A549 (cell line): Measurements from ENCODE around the gene RPRD2. TPM values are rescaled to one million over a fixed set of nuclear protein-coding genes. Genes with fewer than 3 reads are reported as not detected.
A peak's percentile ranks its signal among the peaks of the same experiment; 100 is the strongest.

ENCODE experiments used
- ATAC-seq, 2 experiments: fragments of 200-7000 bp in 1 of 2; fragments of >200 bp in 1 of 2; cut with Nextera tagmentation in 1 of 2; cut with Tn5 transposase in 1 of 2; 3 replicates each; pipeline versions ENCODE4 v1.8.0 to v1.9.1; 2018 to 2020; ENCODE audit warnings: mild to moderate bottlenecking in 1 of 2, moderate library complexity in 1 of 2
- CTCF ChIA-PET: fragments of 300-600 bp; sonication (Branson Sonifier 250); formaldehyde crosslinking; extraction: SDS; loops from one replicate; lab custom pipeline; 2021; ENCODE audit warnings: antibody characterized with exemption, inconsistent platforms; lab: Yijun Ruan, JAX
- POLR2A ChIA-PET: fragments of 350-600 bp; formaldehyde crosslinking; extraction: SDS; loops from one replicate; lab custom pipeline; 2021; ENCODE audit warnings: antibody characterized with exemption, inconsistent platforms; lab: Yijun Ruan, JAX
- DNase-seq, 2 experiments: peaks; one replicate each; pipeline versions ENCODE4 v3.0.0 to v3.0.0-alpha.2; 2011 to 2016; ENCODE audit warnings: low read depth in 1 of 2, low spot score in 1 of 2
- FAIRE-seq: peaks from 2 replicates; lab custom pipeline; 2011; peaks lifted over from hg19 to GRCh38; lab: Jason Lieb, UNC
- H3K27ac ChIP-seq, 2 experiments: fragments of >200 bp; sonication (Bioruptor Twin); formaldehyde crosslinking; 3 replicates each; pipeline ENCODE4 v1.5.1; 2016 to 2017
- H3K4me1 ChIP-seq: fragments of >200 bp; sonication (Bioruptor Twin); formaldehyde crosslinking; 3 replicates; pipeline ENCODE4 v1.6.1; 2016
- H3K4me2 ChIP-seq: fragments of >200 bp; sonication (Bioruptor Twin); formaldehyde crosslinking; 3 replicates; pipeline ENCODE4 v1.6.1; 2016
- H3K4me3 ChIP-seq: fragments of >200 bp; sonication (Bioruptor Twin); formaldehyde crosslinking; 3 replicates; pipeline ENCODE4 v1.5.1; 2016
- H3K9me3 ChIP-seq: fragments of >200 bp; sonication (Bioruptor Twin); formaldehyde crosslinking; 3 replicates; pipeline ENCODE4 v1.6.1; 2016
- BHLHE40 ChIP-seq: IDR thresholded peaks from 2 replicates; pipeline ENCODE4 v1.6.1; 2012; ENCODE audit warnings: low read depth, low read length, inconsistent platforms
- CHD4 ChIP-seq: fragments of 200-600 bp; sonication (generic); IDR thresholded peaks from 2 replicates; pipeline ENCODE4 v1.6.1; 2016; ENCODE audit warnings: antibody characterized with exemption, mild to moderate bottlenecking, borderline replicate concordance
- EHMT2 ChIP-seq: fragments of 200-600 bp; sonication (generic); IDR thresholded peaks from 2 replicates; pipeline ENCODE4 v1.6.1; 2016; ENCODE audit warnings: antibody characterized with exemption, low read depth, mild to moderate bottlenecking, moderate library complexity
- FOSB ChIP-seq: fragments of 250-450 bp; sonication (Bioruptor Pico); IDR thresholded peaks from 2 replicates; pipeline ENCODE4 v1.5.0; 2020; ENCODE audit warnings: mild to moderate bottlenecking, moderate library complexity
- HEYL ChIP-seq: fragments of 250-450 bp; sonication (Bioruptor Pico); IDR thresholded peaks from 2 replicates; pipeline ENCODE4 v1.8.0; 2021; ENCODE audit warnings: mild to moderate bottlenecking, moderate library complexity
- JUN ChIP-seq, 2 experiments: fragments of >200 bp; sonication (Bioruptor Twin); formaldehyde crosslinking; IDR thresholded peaks; 2 replicates in 1 of 2; 3 replicates in 1 of 2; pipeline ENCODE4 v1.6.1; 2016 to 2017
- KDM1A ChIP-seq: fragments of 200-600 bp; sonication (generic); IDR thresholded peaks from 2 replicates; pipeline ENCODE4 v1.6.1; 2016; ENCODE audit warnings: low read depth, mild to moderate bottlenecking
- MYC ChIP-seq: IDR thresholded peaks from 2 replicates; pipeline ENCODE4 v1.6.1; 2012; ENCODE audit warnings: mild to moderate bottlenecking, inconsistent platforms, low read length, improper control_type of control experiment, borderline replicate concordance
- NR3C1 ChIP-seq: fragments of >200 bp; sonication (Bioruptor Twin); formaldehyde crosslinking; IDR thresholded peaks from 3 replicates; pipeline ENCODE4 v1.6.1; 2017
- POLR2A ChIP-seq: IDR thresholded peaks from 2 replicates; pipeline ENCODE4 v1.6.1; 2012; ENCODE audit warnings: mild to moderate bottlenecking, low read length
- RARB ChIP-seq: fragments of 250-450 bp; sonication (Bioruptor Pico); IDR thresholded peaks from 2 replicates; pipeline ENCODE4 v1.8.0; 2021; ENCODE audit warnings: mild to moderate bottlenecking, moderate library complexity
- RNF2 ChIP-seq: fragments of 200-600 bp; sonication (generic); IDR thresholded peaks from 2 replicates; pipeline ENCODE4 v1.6.1; 2016; ENCODE audit warnings: low read depth, mild to moderate bottlenecking, antibody characterized with exemption, moderate library complexity, borderline replicate concordance
- SMC3 ChIP-seq: fragments of >200 bp; sonication (Bioruptor Twin); formaldehyde crosslinking; IDR thresholded peaks from 3 replicates; pipeline ENCODE4 v1.6.1; 2018; ENCODE audit warnings: inconsistent platforms
- SREBF2 ChIP-seq: fragments of 450-650 bp; IDR thresholded peaks from 2 replicates; pipeline ENCODE4 v1.6.1; 2014; ENCODE audit warnings: mild to moderate bottlenecking, moderate library complexity
- ZC3H11A ChIP-seq: fragments of 450-650 bp; IDR thresholded peaks from 2 replicates; pipeline ENCODE4 v1.6.1; 2014; ENCODE audit warnings: antibody characterized with exemption, mild to moderate bottlenecking
- WGBS: methylation state at CpG from one replicate; pipeline ENCODE4 v1.1.6; 2017; ENCODE audit errors: missing lambda C conversion rate; 5-methylcytosine and 5-hydroxymethylcytosine counted together
- polyA plus RNA-seq, 4 experiments: library from polyadenylated mRNA; depleted of rRNA in 3 of 4; stranded (reverse); fragments of >200 nt; fragmentation: RNase III in 1 of 4; extraction: RNeasy Plus Mini Kit Qiagen cat#74134 plus additional on column Dnase treatment in 1 of 4; gene quantifications; 2 replicates in 3 of 4; 3 replicates in 1 of 4; pipeline ENCODE4 v1.2.3, GENCODE V29; 2011 to 2017
- TF ChIP-seq, protein P1 (sequence below): fragments of >200 bp; sonication (Bioruptor Twin); formaldehyde crosslinking; IDR thresholded peaks from 3 replicates; pipeline ENCODE4 v1.6.1; 2016
- TF ChIP-seq, protein P2 (sequence below): IDR thresholded peaks from 2 replicates; pipeline ENCODE4 v1.6.1; 2012
- TF ChIP-seq, protein P3 (sequence below): fragments of >200 bp; sonication (Bioruptor Twin); formaldehyde crosslinking; IDR thresholded peaks from 3 replicates; pipeline ENCODE4 v1.5.1; 2016
- TF ChIP-seq, protein P4 (sequence below): IDR thresholded peaks from 2 replicates; pipeline ENCODE4 v1.6.1; 2012
- TF ChIP-seq, protein P5 (sequence below): fragments of 450-650 bp; IDR thresholded peaks from 2 replicates; pipeline ENCODE4 v1.6.1; 2014; ENCODE audit warnings: antibody characterized with exemption
- TF ChIP-seq, protein P6 (sequence below): IDR thresholded peaks from 2 replicates; pipeline ENCODE4 v1.6.1; 2012; ENCODE audit warnings: low read depth, borderline replicate concordance
- TF ChIP-seq, protein P7 (sequence below): fragments of 250-450 bp; sonication (Bioruptor Pico); IDR thresholded peaks from 2 replicates; pipeline ENCODE4 v1.5.0; 2020; ENCODE audit warnings: low read depth, mild to moderate bottlenecking, moderate library complexity

The RPRD2 gene
- polyA plus RNA-seq, 2 of the 4 experiments (the other 2 are of a cell fraction), result 10.3 to 20.8 TPM

DNA sequence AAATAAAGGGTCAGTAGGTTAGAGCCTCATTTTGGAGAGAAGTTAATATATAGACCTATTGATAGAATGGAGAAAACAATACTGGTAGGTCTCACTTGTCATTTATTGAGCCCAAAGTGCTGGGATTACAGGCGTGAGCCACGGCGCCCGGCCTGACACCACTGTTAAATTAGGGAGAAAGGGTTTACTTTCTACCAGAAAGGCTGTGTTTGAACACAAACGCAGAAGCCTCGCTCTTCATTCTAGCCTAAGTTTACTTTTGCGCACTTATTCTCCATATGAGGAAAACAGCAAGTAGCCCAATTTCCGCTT is 43.3 kb upstream of the RPRD2 start:
- Histone ChIP-seq H3K9me3 (0 out of 3 replicates have a peak, but pooled peaks cover 3% of the 10 kb centered on the region), H3K27ac (peak overlapping the region; percentile 93 to 94), H3K4me2 (peak overlapping the region; percentile 30; the same call in 2 of the 3 replicates), H3K4me3 (peak overlapping the region; percentile 78), H3K4me1 (peaks cover 4% of the 10 kb centered on the region; the same call in 1 of the 3 replicates)
- TF ChIP-seq KDM1A (no peak), CHD4 (0 out of 2 replicates have a peak, but pooled peaks have one; percentile 45), RNF2 (no peak), ZC3H11A (no peak)
- ATAC-seq (no peak), FAIRE-seq (no peak), DNase-seq (no peak)
- CTCF ChIA-PET, result no interaction called here
- 93% methylated on average over 8 of the region's 8 CpGs for WGBS
- POLR2A ChIA-PET, result interaction anchor here (0.6 to 0.8 kb wide), 2 partner anchors 17 to 50 kb away, joined by 3 read pairs; no protein-coding TSS in a partner anchor

DNA sequence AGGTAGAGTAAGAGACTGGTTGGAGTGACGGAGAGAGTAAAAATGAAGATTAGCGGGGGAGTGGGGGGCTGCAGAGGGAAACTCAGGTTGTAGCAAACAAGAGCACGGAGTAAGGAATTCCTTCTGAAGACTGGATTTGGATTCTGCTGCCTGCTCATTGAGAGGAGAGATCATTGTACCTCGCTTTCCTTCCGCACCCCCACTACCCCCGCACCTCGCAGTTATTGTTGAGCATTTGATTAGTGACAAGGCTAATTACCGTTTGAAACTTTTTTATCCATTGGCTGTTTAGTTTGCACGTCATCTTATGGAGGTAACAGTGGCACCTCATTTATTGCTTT is 42.2 kb upstream of the RPRD2 start:
- peak overlapping the region; percentile 97 for H3K4me2 ChIP-seq
- WGBS, result 0% methylated on average over 9 of the region's 9 CpGs
- ATAC-seq (no peak), DNase-seq (no peak), FAIRE-seq (no peak)
- TF ChIP-seq NR3C1, result no peak
- TF ChIP-seq, protein P1, sequence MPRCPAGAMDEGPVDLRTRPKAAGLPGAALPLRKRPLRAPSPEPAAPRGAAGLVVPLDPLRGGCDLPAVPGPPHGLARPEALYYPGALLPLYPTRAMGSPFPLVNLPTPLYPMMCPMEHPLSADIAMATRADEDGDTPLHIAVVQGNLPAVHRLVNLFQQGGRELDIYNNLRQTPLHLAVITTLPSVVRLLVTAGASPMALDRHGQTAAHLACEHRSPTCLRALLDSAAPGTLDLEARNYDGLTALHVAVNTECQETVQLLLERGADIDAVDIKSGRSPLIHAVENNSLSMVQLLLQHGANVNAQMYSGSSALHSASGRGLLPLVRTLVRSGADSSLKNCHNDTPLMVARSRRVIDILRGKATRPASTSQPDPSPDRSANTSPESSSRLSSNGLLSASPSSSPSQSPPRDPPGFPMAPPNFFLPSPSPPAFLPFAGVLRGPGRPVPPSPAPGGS, result no peak
- no peak for TF ChIP-seq SMC3
- TF ChIP-seq, protein P2, sequence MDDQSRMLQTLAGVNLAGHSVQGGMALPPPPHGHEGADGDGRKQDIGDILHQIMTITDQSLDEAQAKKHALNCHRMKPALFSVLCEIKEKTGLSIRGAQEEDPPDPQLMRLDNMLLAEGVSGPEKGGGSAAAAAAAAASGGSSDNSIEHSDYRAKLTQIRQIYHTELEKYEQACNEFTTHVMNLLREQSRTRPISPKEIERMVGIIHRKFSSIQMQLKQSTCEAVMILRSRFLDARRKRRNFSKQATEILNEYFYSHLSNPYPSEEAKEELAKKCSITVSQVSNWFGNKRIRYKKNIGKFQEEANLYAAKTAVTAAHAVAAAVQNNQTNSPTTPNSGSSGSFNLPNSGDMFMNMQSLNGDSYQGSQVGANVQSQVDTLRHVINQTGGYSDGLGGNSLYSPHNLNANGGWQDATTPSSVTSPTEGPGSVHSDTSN, result no peak
- TF ChIP-seq EHMT2, result no peak
- no peak for TF ChIP-seq JUN (IDR thresholded peaks at IDR 0.05)
- TF ChIP-seq POLR2A, result no peak
- TF ChIP-seq MYC, result no peak
- TF ChIP-seq FOSB (CRISPR knock-in tag), result no peak
- no peak for TF ChIP-seq RARB (CRISPR knock-in tag)
- TF ChIP-seq, protein P3, sequence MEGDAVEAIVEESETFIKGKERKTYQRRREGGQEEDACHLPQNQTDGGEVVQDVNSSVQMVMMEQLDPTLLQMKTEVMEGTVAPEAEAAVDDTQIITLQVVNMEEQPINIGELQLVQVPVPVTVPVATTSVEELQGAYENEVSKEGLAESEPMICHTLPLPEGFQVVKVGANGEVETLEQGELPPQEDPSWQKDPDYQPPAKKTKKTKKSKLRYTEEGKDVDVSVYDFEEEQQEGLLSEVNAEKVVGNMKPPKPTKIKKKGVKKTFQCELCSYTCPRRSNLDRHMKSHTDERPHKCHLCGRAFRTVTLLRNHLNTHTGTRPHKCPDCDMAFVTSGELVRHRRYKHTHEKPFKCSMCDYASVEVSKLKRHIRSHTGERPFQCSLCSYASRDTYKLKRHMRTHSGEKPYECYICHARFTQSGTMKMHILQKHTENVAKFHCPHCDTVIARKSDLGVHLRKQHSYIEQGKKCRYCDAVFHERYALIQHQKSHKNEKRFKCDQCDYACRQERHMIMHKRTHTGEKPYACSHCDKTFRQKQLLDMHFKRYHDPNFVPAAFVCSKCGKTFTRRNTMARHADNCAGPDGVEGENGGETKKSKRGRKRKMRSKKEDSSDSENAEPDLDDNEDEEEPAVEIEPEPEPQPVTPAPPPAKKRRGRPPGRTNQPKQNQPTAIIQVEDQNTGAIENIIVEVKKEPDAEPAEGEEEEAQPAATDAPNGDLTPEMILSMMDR, result no peak
- TF ChIP-seq, protein P4, sequence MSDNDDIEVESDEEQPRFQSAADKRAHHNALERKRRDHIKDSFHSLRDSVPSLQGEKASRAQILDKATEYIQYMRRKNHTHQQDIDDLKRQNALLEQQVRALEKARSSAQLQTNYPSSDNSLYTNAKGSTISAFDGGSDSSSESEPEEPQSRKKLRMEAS, result no peak
- TF ChIP-seq SREBF2, result no peak
- TF ChIP-seq BHLHE40, result no peak
- POLR2A ChIA-PET, result no interaction called here
- CTCF ChIA-PET, result no interaction called here
- H3K9me3 ChIP-seq, result 0 out of 3 replicates have a peak, but pooled peaks cover 3% of the 10 kb centered on the region
- peak overlapping the region; percentile 78 for H3K4me3 ChIP-seq
- H3K4me1 ChIP-seq, result peaks cover 4% of the 10 kb centered on the region; the same call in 1 of the 3 replicates
- H3K27ac ChIP-seq, result peak overlapping the region; percentile 93 to 94

DNA sequence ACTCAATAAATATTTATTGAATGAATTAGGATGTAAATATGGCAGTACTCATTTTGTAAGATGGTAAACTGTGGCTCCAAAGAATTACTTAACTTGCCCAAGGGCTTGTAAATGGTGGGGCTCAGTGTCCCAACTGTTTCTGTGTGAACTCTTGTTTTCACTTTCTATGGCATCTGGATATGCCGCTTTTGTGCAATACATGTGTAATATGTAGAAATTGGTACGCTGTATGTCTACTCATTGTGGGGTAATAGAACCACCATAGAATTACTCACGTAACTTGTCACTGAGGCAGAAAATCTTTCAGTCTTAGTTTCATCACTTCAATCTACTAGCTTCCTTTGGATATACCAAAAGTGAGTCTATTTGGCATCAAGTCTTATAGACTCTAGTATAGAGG is 41.6 kb upstream of the RPRD2 start:
- 50% methylated on average over 3 of the region's 3 CpGs for WGBS
- ATAC-seq, result no peak
- DNase-seq, result peak; percentile 20 to 21
- peak overlapping the region; percentile 78 for H3K4me3 ChIP-seq
- H3K4me1 ChIP-seq, result peaks cover 4% of the 10 kb centered on the region; the same call in 1 of the 3 replicates
- H3K27ac ChIP-seq, result peak overlapping the region; percentile 93 to 94
- 0 out of 3 replicates have a peak, but pooled peaks cover 3% of the 10 kb centered on the region for H3K9me3 ChIP-seq
- TF ChIP-seq HEYL (no peak), KDM1A (no peak)
- TF ChIP-seq, protein P5, sequence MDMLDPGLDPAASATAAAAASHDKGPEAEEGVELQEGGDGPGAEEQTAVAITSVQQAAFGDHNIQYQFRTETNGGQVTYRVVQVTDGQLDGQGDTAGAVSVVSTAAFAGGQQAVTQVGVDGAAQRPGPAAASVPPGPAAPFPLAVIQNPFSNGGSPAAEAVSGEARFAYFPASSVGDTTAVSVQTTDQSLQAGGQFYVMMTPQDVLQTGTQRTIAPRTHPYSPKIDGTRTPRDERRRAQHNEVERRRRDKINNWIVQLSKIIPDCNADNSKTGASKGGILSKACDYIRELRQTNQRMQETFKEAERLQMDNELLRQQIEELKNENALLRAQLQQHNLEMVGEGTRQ, result no peak
- TF ChIP-seq, protein P4, result no peak
- TF ChIP-seq, protein P6, sequence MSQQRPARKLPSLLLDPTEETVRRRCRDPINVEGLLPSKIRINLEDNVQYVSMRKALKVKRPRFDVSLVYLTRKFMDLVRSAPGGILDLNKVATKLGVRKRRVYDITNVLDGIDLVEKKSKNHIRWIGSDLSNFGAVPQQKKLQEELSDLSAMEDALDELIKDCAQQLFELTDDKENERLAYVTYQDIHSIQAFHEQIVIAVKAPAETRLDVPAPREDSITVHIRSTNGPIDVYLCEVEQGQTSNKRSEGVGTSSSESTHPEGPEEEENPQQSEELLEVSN, result no peak
- TF ChIP-seq, protein P7, sequence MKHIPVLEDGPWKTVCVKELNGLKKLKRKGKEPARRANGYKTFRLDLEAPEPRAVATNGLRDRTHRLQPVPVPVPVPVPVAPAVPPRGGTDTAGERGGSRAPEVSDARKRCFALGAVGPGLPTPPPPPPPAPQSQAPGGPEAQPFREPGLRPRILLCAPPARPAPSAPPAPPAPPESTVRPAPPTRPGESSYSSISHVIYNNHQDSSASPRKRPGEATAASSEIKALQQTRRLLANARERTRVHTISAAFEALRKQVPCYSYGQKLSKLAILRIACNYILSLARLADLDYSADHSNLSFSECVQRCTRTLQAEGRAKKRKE (CRISPR knock-in tag), result no peak
- FAIRE-seq, result no peak
- ChIA-PET CTCF (interaction anchor here (1.2 kb wide), 1 partner anchor 67 kb away, joined by 4 read pairs; no protein-coding TSS in a partner anchor), POLR2A (interaction anchor here (0.7 kb wide), 1 partner anchor 210 kb away, joined by 4 read pairs; no protein-coding TSS in a partner anchor)
- peak overlapping the region; percentile 97 for H3K4me2 ChIP-seq
